Measurements from ENCODE around the gene SSR3. TPM values are rescaled to one million over a fixed set of nuclear protein-coding genes. Genes with fewer than 3 reads are reported as not detected.
A peak's percentile ranks its signal among the peaks of the same experiment; 100 is the strongest.

Gene SSR3
- total and polyA plus RNA-seq, 9 of the 15 experiments (the other 6 are each of a cell fraction or from before 2014, with no cell fraction given): 104 to 464 (median 307) TPM

DNA sequence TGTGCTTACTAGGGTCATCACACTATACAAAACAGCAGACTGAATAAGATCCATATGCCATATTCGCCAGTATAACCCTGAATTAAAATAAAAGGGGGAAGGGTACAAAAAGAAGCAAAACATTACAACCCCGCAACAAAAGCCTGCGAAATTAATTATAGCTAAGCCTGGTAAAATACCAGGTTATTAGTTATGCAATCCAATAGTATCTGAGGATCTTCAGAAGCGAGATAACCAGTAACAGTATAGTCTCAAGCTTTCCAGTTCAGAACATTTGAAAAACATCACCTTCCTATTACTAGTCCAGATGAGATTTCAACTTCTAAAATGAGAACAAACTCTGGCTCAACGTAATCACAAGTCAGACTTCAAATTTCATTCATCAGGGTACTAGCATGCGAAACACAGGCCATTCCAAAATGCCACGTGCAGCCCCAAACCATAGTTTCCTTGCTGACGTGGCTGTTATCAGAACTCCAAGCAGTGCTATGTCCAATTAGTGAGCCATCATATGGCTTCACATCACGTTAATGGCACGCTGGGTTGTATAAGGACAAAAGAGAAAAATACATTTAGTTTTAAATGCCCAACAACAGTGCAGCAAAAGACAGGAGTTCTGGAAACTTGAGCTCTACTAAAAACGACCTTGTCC lies 1.1 kb downstream of the SSR3 start (continued):
- TF ChIP-seq, protein P1, sequence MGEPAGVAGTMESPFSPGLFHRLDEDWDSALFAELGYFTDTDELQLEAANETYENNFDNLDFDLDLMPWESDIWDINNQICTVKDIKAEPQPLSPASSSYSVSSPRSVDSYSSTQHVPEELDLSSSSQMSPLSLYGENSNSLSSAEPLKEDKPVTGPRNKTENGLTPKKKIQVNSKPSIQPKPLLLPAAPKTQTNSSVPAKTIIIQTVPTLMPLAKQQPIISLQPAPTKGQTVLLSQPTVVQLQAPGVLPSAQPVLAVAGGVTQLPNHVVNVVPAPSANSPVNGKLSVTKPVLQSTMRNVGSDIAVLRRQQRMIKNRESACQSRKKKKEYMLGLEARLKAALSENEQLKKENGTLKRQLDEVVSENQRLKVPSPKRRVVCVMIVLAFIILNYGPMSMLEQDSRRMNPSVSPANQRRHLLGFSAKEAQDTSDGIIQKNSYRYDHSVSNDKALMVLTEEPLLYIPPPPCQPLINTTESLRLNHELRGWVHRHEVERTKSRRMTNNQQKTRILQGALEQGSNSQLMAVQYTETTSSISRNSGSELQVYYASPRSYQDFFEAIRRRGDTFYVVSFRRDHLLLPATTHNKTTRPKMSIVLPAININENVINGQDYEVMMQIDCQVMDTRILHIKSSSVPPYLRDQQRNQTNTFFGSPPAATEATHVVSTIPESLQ (CRISPR knock-in tag; IDR thresholded peaks at IDR 0.05): no peak
- TF ChIP-seq MAFG (tag; conservative IDR thresholded peaks at IDR 0.05) (peak; percentile 56), MAFK (IDR thresholded peaks at IDR 0.05; ENCODE audit: low read length) (peak; percentile 56), NFRKB (IDR thresholded peaks at IDR 0.05; ENCODE audit: low read depth) (peak; percentile 57), ATF1 (CRISPR knock-in tag; IDR thresholded peaks at IDR 0.05) (no peak), ATF1 (tag; IDR thresholded peaks at IDR 0.05) (peak; percentile 78), XRCC4 (IDR thresholded peaks at IDR 0.05; ENCODE audit: extremely low read depth, insufficient read depth, insufficient read length) (no peak), CEBPG (CRISPR knock-in tag; IDR thresholded peaks at IDR 0.05) (no peak), CEBPG (tag; conservative IDR thresholded peaks at IDR 0.05 in 1 of 2, IDR thresholded peaks at IDR 0.05 in 1 of 2) (peak in 1 of 2 experiments; percentile 45; a peak in 2 of 4 replicates), HDAC8 (tag; IDR thresholded peaks at IDR 0.05) (no peak), ZNF584 (CRISPR knock-in tag; IDR thresholded peaks at IDR 0.05; ENCODE audit: low read depth) (no peak), CBX1 (IDR thresholded peaks at IDR 0.05; ENCODE audit: low read depth) (no peak), SIN3B (IDR thresholded peaks at IDR 0.05; ENCODE audit: low read depth) (no peak), KDM4B (IDR thresholded peaks at IDR 0.05; ENCODE audit: borderline replicate concordance in 2 of 2, low read depth in 1 of 2) (no peak), C11orf30 (IDR thresholded peaks at IDR 0.05; ENCODE audit: low read depth) (peak; percentile 89)
- TF ChIP-seq, protein P2, sequence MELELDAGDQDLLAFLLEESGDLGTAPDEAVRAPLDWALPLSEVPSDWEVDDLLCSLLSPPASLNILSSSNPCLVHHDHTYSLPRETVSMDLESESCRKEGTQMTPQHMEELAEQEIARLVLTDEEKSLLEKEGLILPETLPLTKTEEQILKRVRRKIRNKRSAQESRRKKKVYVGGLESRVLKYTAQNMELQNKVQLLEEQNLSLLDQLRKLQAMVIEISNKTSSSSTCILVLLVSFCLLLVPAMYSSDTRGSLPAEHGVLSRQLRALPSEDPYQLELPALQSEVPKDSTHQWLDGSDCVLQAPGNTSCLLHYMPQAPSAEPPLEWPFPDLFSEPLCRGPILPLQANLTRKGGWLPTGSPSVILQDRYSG (tag; conservative IDR thresholded peaks at IDR 0.05; ENCODE audit: low read depth): 0 out of 2 replicates have a peak, but pooled peaks have one; percentile 41
- TF ChIP-seq, protein P3, sequence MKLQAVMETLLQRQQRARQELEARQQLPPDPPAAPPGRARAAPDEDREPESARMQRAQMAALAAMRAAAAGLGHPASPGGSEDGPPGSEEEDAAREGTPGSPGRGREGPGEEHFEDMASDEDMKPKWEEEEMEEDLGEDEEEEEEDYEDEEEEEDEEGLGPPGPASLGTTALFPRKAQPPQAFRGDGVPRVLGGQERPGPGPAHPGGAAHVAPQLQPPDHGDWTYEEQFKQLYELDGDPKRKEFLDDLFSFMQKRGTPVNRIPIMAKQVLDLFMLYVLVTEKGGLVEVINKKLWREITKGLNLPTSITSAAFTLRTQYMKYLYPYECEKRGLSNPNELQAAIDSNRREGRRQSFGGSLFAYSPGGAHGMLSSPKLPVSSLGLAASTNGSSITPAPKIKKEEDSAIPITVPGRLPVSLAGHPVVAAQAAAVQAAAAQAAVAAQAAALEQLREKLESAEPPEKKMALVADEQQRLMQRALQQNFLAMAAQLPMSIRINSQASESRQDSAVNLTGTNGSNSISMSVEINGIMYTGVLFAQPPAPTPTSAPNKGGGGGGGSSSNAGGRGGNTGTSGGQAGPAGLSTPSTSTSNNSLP (IDR thresholded peaks at IDR 0.05; ENCODE audit: borderline replicate concordance, low read depth, low read length): no peak
- TF ChIP-seq, protein P4, sequence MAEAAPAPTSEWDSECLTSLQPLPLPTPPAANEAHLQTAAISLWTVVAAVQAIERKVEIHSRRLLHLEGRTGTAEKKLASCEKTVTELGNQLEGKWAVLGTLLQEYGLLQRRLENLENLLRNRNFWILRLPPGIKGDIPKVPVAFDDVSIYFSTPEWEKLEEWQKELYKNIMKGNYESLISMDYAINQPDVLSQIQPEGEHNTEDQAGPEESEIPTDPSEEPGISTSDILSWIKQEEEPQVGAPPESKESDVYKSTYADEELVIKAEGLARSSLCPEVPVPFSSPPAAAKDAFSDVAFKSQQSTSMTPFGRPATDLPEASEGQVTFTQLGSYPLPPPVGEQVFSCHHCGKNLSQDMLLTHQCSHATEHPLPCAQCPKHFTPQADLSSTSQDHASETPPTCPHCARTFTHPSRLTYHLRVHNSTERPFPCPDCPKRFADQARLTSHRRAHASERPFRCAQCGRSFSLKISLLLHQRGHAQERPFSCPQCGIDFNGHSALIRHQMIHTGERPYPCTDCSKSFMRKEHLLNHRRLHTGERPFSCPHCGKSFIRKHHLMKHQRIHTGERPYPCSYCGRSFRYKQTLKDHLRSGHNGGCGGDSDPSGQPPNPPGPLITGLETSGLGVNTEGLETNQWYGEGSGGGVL (CRISPR knock-in tag; IDR thresholded peaks at IDR 0.05): no peak
- TF ChIP-seq, protein P5, sequence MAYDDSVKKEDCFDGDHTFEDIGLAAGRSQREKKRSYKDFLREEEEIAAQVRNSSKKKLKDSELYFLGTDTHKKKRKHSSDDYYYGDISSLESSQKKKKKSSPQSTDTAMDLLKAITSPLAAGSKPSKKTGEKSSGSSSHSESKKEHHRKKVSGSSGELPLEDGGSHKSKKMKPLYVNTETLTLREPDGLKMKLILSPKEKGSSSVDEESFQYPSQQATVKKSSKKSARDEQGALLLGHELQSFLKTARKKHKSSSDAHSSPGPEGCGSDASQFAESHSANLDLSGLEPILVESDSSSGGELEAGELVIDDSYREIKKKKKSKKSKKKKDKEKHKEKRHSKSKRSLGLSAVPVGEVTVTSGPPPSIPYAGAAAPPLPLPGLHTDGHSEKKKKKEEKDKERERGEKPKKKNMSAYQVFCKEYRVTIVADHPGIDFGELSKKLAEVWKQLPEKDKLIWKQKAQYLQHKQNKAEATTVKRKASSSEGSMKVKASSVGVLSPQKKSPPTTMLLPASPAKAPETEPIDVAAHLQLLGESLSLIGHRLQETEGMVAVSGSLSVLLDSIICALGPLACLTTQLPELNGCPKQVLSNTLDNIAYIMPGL (CRISPR knock-in tag; IDR thresholded peaks at IDR 0.05): no peak
